WTC11 (cell line): ENCODE measurements around the gene NRF1. TPM values are rescaled to one million over a fixed set of nuclear protein-coding genes. Genes with fewer than 3 reads are reported as not detected.

Experiments
- ATAC-seq: fragments of 200-7000 bp; cut with Tn5 transposase; 2 replicates; pipeline ENCODE4 v1.10.0; 2021; ENCODE audit warnings: mild to moderate bottlenecking, moderate library complexity
- CTCF ChIA-PET: fragments of 300-600 bp; sonication (Branson Sonifier 250); formaldehyde crosslinking; loops from one replicate; lab custom pipeline; 2021; ENCODE audit warnings: antibody characterized with exemption; lab: Charles Lee
- POLR2A ChIA-PET: fragments of 350-600 bp; sonication (Branson Sonifier 250); formaldehyde crosslinking; loops from one replicate; lab custom pipeline; 2021; ENCODE audit warnings: antibody characterized with exemption; lab: Charles Lee
- DNase-seq: peaks from one replicate; pipeline ENCODE4 v3.0.0; 2021; ENCODE audit warnings: low spot score
- H3K27ac Mint-ChIP-seq: 2 replicates; pipeline ENCODE4 v1.8.0; 2021; ENCODE audit warnings: mixed read lengths
- H3K27me3 Mint-ChIP-seq: 2 replicates; pipeline ENCODE4 v1.8.0; 2021; ENCODE audit warnings: low read depth, mild to moderate bottlenecking, moderate library complexity, mixed read lengths
- H3K36me3 Mint-ChIP-seq: 2 replicates; pipeline ENCODE4 v1.8.0; 2021; ENCODE audit warnings: mixed read lengths
- H3K4me1 Mint-ChIP-seq: 2 replicates; pipeline ENCODE4 v1.8.0; 2022; ENCODE audit warnings: mixed read lengths
- H3K4me3 Mint-ChIP-seq: 2 replicates; pipeline ENCODE4 v1.8.0; 2021; ENCODE audit warnings: mild to moderate bottlenecking, moderate library complexity, mixed read lengths
- H3K9me3 Mint-ChIP-seq: 2 replicates; pipeline ENCODE4 v1.8.0; 2021; ENCODE audit warnings: mixed read lengths
- ELF4 ChIP-seq: sonication (generic); formaldehyde crosslinking; IDR thresholded peaks from 2 replicates; pipeline ENCODE4 v1.8.1; 2022; ENCODE audit warnings: low read depth, mild to moderate bottlenecking, moderate library complexity, missing genetic modification reagents
- GABPB1 ChIP-seq: sonication (generic); formaldehyde crosslinking; IDR thresholded peaks from 2 replicates; pipeline ENCODE4 v1.8.1; 2023; ENCODE audit warnings: mild to moderate bottlenecking, missing genetic modification reagents
- JAZF1 ChIP-seq: fragments of 250-450 bp; sonication (Bioruptor Pico); IDR thresholded peaks from 2 replicates; pipeline ENCODE4 v1.9.0; 2021; ENCODE audit warnings: moderate library complexity, mild to moderate bottlenecking, inconsistent platforms
- NFATC4 ChIP-seq: fragments of 250-450 bp; sonication (Bioruptor Pico); IDR thresholded peaks from 2 replicates; pipeline ENCODE4 v1.9.0; 2021; ENCODE audit warnings: mild to moderate bottlenecking
- NFYB ChIP-seq: sonication (generic); formaldehyde crosslinking; conservative IDR thresholded peaks from 2 replicates; pipeline ENCODE4 v1.8.0; 2022; ENCODE audit warnings: low read depth, missing genetic modification reagents
- NR3C1 ChIP-seq: sonication (generic); formaldehyde crosslinking; conservative IDR thresholded peaks from 2 replicates; pipeline ENCODE4 v1.8.1; 2023; ENCODE audit warnings: low read depth, mild to moderate bottlenecking, missing genetic modification reagents
- PRRX2 ChIP-seq: fragments of 250-450 bp; sonication (Bioruptor Pico); IDR thresholded peaks from 2 replicates; pipeline ENCODE4 v1.8.0; 2021; ENCODE audit warnings: mild to moderate bottlenecking
- TCF7 ChIP-seq: sonication (generic); formaldehyde crosslinking; IDR thresholded peaks from 2 replicates; pipeline ENCODE4 v1.8.0; 2022; ENCODE audit warnings: mild to moderate bottlenecking, low read depth, missing genetic modification reagents, moderate library complexity
- TP53 ChIP-seq: sonication (generic); formaldehyde crosslinking; IDR thresholded peaks from 2 replicates; pipeline ENCODE4 v1.8.1; 2023; ENCODE audit warnings: mild to moderate bottlenecking, missing genetic modification reagents
- ZNF263 ChIP-seq: sonication (generic); formaldehyde crosslinking; IDR thresholded peaks from 2 replicates; pipeline ENCODE4 v1.8.1; 2022; ENCODE audit warnings: low read depth, mild to moderate bottlenecking, moderate library complexity, missing genetic modification reagents
- ZNF396 ChIP-seq: fragments of 250-450 bp; sonication (Bioruptor Pico); IDR thresholded peaks from 2 replicates; pipeline ENCODE4 v1.8.0; 2021; ENCODE audit warnings: mild to moderate bottlenecking, moderate library complexity, borderline replicate concordance
- total RNA-seq: library from RNA; stranded (reverse); gene quantifications from 3 replicates; pipeline ENCODE4 v1.2.3, GENCODE V29; 2021
- TF ChIP-seq, protein P1 (sequence below): sonication (generic); formaldehyde crosslinking; IDR thresholded peaks from 2 replicates; pipeline ENCODE4 v1.8.1; 2023; ENCODE audit warnings: mild to moderate bottlenecking, missing genetic modification reagents
- TF ChIP-seq, protein P2 (sequence below): fragments of 250-450 bp; sonication (Bioruptor Pico); IDR thresholded peaks from 2 replicates; pipeline ENCODE4 v1.9.0; 2021; ENCODE audit warnings: mild to moderate bottlenecking
- TF ChIP-seq, protein P3 (sequence below): fragments of 250-450 bp; sonication (Bioruptor Pico); IDR thresholded peaks from 2 replicates; pipeline ENCODE4 v1.8.0; 2021; ENCODE audit warnings: mild to moderate bottlenecking
- TF ChIP-seq, protein P4 (sequence below): sonication (generic); formaldehyde crosslinking; IDR thresholded peaks from 2 replicates; pipeline ENCODE4 v1.8.0; 2022; ENCODE audit warnings: missing genetic modification reagents
- TF ChIP-seq, protein P5 (sequence below): sonication (generic); formaldehyde crosslinking; conservative IDR thresholded peaks from 2 replicates; pipeline ENCODE4 v1.8.1; 2023; ENCODE audit warnings: mild to moderate bottlenecking, low read depth, missing genetic modification reagents, moderate library complexity
- TF ChIP-seq, protein P6 (sequence below): fragments of 250-450 bp; sonication (Bioruptor Pico); IDR thresholded peaks from 2 replicates; pipeline ENCODE4 v1.9.0; 2021; ENCODE audit warnings: mild to moderate bottlenecking, borderline replicate concordance

Gene NRF1
- total RNA-seq, 1 experiment from 2014 or later = 16.4 TPM

DNA sequence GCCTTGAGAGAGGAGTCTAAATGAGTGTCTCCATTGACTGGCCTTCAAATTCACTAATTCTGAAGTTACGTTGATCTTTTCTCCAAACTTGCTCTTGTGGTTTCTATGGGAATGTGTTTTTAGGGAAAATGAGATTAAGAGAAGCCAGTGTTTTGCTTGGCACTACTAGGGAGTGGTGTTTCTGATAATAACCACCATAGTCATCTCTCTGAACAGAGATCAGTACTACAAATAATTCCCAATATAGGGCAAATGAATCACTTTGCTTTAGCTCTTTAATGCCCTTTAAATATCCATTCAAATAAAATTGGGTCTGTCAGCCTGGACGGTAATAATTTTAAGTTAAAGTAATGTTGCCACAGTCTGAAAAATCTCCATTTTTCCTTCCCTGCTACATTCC, 90.8 kb downstream of the NRF1 start:
- no peaks in the 10 kb centered on the region for H3K9me3 Mint-ChIP-seq
- POLR2A ChIA-PET = no interaction called here
- DNase-seq (no peak), ATAC-seq (no peak)
- H3K4me3 Mint-ChIP-seq = no peak overlapping the region
- CTCF ChIA-PET = no interaction called here
- no peak overlapping the region for H3K27ac Mint-ChIP-seq
- H3K4me1 Mint-ChIP-seq = peaks cover 17% of the 10 kb centered on the region
- no peaks in the 10 kb centered on the region; the same call in 1 of the 2 replicates for H3K36me3 Mint-ChIP-seq
- TF ChIP-seq ELF4 = no peak
- no peak for TF ChIP-seq TCF7 (CRISPR knock-in tag)
- TF ChIP-seq, protein P1, sequence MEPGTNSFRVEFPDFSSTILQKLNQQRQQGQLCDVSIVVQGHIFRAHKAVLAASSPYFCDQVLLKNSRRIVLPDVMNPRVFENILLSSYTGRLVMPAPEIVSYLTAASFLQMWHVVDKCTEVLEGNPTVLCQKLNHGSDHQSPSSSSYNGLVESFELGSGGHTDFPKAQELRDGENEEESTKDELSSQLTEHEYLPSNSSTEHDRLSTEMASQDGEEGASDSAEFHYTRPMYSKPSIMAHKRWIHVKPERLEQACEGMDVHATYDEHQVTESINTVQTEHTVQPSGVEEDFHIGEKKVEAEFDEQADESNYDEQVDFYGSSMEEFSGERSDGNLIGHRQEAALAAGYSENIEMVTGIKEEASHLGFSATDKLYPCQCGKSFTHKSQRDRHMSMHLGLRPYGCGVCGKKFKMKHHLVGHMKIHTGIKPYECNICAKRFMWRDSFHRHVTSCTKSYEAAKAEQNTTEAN (CRISPR knock-in tag) = no peak
- TF ChIP-seq ZNF263 = no peak
- no peak for TF ChIP-seq JAZF1 (CRISPR knock-in tag)
- no peak for TF ChIP-seq NFATC4 (CRISPR knock-in tag)
- TF ChIP-seq, protein P2, sequence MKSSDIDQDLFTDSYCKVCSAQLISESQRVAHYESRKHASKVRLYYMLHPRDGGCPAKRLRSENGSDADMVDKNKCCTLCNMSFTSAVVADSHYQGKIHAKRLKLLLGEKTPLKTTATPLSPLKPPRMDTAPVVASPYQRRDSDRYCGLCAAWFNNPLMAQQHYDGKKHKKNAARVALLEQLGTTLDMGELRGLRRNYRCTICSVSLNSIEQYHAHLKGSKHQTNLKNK (CRISPR knock-in tag) = no peak
- TF ChIP-seq, protein P3, sequence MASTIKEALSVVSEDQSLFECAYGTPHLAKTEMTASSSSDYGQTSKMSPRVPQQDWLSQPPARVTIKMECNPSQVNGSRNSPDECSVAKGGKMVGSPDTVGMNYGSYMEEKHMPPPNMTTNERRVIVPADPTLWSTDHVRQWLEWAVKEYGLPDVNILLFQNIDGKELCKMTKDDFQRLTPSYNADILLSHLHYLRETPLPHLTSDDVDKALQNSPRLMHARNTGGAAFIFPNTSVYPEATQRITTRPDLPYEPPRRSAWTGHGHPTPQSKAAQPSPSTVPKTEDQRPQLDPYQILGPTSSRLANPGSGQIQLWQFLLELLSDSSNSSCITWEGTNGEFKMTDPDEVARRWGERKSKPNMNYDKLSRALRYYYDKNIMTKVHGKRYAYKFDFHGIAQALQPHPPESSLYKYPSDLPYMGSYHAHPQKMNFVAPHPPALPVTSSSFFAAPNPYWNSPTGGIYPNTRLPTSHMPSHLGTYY (CRISPR knock-in tag) = no peak
- no peak for TF ChIP-seq TP53 (CRISPR knock-in tag)
- no peak for TF ChIP-seq NFYB
- TF ChIP-seq, protein P4, sequence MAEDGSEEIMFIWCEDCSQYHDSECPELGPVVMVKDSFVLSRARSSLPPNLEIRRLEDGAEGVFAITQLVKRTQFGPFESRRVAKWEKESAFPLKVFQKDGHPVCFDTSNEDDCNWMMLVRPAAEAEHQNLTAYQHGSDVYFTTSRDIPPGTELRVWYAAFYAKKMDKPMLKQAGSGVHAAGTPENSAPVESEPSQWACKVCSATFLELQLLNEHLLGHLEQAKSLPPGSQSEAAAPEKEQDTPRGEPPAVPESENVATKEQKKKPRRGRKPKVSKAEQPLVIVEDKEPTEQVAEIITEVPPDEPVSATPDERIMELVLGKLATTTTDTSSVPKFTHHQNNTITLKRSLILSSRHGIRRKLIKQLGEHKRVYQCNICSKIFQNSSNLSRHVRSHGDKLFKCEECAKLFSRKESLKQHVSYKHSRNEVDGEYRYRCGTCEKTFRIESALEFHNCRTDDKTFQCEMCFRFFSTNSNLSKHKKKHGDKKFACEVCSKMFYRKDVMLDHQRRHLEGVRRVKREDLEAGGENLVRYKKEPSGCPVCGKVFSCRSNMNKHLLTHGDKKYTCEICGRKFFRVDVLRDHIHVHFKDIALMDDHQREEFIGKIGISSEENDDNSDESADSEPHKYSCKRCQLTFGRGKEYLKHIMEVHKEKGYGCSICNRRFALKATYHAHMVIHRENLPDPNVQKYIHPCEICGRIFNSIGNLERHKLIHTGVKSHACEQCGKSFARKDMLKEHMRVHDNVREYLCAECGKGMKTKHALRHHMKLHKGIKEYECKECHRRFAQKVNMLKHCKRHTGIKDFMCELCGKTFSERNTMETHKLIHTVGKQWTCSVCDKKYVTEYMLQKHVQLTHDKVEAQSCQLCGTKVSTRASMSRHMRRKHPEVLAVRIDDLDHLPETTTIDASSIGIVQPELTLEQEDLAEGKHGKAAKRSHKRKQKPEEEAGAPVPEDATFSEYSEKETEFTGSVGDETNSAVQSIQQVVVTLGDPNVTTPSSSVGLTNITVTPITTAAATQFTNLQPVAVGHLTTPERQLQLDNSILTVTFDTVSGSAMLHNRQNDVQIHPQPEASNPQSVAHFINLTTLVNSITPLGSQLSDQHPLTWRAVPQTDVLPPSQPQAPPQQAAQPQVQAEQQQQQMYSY (CRISPR knock-in tag) = no peak
- H3K27me3 Mint-ChIP-seq = no peaks in the 10 kb centered on the region

DNA sequence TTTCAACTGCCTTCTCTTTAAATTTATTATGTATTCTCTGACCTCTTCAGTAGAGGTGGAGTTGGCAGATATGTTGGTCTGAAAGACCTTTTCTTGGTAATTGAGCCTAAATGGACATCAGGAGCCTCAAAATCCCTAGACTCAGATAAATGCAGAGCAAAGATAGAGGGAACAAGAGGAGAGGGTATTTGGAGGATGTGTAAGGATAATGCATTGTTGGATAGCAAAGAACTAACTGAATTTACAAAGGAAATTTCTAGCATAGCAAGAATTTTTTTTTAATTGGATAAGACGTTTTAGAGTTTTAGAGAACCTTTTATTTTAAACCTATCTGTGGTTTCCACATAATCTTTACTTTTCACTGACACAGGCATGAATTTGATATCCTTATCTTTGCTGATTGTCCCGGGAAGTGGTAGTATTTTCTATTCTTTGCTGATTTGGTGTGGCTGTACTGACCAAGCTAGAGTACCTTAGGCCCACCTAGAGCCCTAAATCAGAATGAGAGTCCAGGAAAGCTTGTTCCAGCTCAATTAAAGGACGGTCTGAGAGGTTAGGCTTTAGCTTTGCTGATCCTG, 91.3 kb downstream of the NRF1 start:
- DNase-seq = no peak
- Mint-ChIP-seq H3K27ac (no peak overlapping the region), H3K4me3 (no peak overlapping the region), H3K4me1 (peaks cover 14% of the 10 kb centered on the region), H3K27me3 (no peaks in the 10 kb centered on the region), H3K36me3 (no peaks in the 10 kb centered on the region; the same call in 1 of the 2 replicates), H3K9me3 (no peaks in the 10 kb centered on the region)
- POLR2A ChIA-PET = interaction anchor here (0.7 to 0.9 kb wide), 2 partner anchors 79 to 92 kb away, joined by 3 read pairs; no protein-coding TSS in a partner anchor
- CTCF ChIA-PET = no interaction called here
- ATAC-seq = no peak
- TF ChIP-seq, protein P5, sequence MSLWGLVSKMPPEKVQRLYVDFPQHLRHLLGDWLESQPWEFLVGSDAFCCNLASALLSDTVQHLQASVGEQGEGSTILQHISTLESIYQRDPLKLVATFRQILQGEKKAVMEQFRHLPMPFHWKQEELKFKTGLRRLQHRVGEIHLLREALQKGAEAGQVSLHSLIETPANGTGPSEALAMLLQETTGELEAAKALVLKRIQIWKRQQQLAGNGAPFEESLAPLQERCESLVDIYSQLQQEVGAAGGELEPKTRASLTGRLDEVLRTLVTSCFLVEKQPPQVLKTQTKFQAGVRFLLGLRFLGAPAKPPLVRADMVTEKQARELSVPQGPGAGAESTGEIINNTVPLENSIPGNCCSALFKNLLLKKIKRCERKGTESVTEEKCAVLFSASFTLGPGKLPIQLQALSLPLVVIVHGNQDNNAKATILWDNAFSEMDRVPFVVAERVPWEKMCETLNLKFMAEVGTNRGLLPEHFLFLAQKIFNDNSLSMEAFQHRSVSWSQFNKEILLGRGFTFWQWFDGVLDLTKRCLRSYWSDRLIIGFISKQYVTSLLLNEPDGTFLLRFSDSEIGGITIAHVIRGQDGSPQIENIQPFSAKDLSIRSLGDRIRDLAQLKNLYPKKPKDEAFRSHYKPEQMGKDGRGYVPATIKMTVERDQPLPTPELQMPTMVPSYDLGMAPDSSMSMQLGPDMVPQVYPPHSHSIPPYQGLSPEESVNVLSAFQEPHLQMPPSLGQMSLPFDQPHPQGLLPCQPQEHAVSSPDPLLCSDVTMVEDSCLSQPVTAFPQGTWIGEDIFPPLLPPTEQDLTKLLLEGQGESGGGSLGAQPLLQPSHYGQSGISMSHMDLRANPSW (CRISPR knock-in tag) = no peak
- TF ChIP-seq, protein P6, sequence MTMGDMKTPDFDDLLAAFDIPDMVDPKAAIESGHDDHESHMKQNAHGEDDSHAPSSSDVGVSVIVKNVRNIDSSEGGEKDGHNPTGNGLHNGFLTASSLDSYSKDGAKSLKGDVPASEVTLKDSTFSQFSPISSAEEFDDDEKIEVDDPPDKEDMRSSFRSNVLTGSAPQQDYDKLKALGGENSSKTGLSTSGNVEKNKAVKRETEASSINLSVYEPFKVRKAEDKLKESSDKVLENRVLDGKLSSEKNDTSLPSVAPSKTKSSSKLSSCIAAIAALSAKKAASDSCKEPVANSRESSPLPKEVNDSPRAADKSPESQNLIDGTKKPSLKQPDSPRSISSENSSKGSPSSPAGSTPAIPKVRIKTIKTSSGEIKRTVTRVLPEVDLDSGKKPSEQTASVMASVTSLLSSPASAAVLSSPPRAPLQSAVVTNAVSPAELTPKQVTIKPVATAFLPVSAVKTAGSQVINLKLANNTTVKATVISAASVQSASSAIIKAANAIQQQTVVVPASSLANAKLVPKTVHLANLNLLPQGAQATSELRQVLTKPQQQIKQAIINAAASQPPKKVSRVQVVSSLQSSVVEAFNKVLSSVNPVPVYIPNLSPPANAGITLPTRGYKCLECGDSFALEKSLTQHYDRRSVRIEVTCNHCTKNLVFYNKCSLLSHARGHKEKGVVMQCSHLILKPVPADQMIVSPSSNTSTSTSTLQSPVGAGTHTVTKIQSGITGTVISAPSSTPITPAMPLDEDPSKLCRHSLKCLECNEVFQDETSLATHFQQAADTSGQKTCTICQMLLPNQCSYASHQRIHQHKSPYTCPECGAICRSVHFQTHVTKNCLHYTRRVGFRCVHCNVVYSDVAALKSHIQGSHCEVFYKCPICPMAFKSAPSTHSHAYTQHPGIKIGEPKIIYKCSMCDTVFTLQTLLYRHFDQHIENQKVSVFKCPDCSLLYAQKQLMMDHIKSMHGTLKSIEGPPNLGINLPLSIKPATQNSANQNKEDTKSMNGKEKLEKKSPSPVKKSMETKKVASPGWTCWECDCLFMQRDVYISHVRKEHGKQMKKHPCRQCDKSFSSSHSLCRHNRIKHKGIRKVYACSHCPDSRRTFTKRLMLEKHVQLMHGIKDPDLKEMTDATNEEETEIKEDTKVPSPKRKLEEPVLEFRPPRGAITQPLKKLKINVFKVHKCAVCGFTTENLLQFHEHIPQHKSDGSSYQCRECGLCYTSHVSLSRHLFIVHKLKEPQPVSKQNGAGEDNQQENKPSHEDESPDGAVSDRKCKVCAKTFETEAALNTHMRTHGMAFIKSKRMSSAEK (CRISPR knock-in tag) = no peak
- no peak for TF ChIP-seq NFYB
- no peak for TF ChIP-seq NR3C1 (CRISPR knock-in tag)
- no peak for TF ChIP-seq ZNF396 (CRISPR knock-in tag)
- no peak for TF ChIP-seq GABPB1 (CRISPR knock-in tag)
- no peak for TF ChIP-seq PRRX2 (CRISPR knock-in tag)
- TF ChIP-seq, protein P1 (CRISPR knock-in tag) = no peak
